OCI-LY3 (cell line): ENCODE data around the gene F13A1.

Experiments used
- EZH2phosphoT487 ChIP-seq: fragments of 200-600 bp; shearing (Covaris generic); IDR thresholded peaks from 2 replicates; pipeline ENCODE4 v1.6.1; 2018; ENCODE audit warnings: antibody characterized with exemption, mixed run types, low read depth
- TF ChIP-seq, protein P1 (sequence below): fragments of 200-600, 300-600 bp; sonication (generic); IDR thresholded peaks from 2 replicates; pipeline ENCODE4 v1.5.1; 2014; ENCODE audit warnings: antibody characterized with exemption, low read length, low read depth

DNA sequence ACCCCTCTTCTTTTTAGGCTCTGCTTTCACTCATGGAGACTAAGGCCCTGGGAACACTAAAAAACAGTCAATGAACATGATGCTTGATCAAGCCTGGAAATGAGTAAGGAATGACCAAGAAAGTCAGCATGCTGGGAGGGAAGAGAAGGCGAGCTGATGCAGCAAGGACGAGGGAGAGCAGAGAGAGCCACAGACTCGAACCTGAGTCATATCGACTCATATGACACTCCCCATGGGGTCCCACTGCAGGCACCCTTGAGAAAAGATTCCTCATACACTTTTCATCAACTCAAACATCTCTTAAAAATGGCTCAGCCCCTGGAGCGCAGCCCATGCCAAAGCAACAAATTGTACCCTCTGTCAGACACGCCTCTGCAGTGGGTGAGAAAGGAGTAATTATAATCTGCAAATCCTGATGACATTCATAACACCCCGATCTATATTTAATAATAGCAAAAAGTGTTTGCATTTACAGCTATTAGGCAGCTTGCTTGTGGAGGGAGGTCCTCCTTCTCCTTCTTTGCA lies 127.2 kb downstream of the F13A1 start:
- TF ChIP-seq, protein P1, sequence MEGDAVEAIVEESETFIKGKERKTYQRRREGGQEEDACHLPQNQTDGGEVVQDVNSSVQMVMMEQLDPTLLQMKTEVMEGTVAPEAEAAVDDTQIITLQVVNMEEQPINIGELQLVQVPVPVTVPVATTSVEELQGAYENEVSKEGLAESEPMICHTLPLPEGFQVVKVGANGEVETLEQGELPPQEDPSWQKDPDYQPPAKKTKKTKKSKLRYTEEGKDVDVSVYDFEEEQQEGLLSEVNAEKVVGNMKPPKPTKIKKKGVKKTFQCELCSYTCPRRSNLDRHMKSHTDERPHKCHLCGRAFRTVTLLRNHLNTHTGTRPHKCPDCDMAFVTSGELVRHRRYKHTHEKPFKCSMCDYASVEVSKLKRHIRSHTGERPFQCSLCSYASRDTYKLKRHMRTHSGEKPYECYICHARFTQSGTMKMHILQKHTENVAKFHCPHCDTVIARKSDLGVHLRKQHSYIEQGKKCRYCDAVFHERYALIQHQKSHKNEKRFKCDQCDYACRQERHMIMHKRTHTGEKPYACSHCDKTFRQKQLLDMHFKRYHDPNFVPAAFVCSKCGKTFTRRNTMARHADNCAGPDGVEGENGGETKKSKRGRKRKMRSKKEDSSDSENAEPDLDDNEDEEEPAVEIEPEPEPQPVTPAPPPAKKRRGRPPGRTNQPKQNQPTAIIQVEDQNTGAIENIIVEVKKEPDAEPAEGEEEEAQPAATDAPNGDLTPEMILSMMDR, result no peak
- TF ChIP-seq EZH2phosphoT487, result no peak
